Activated CD4-positive, alpha-beta T cell treated with anti-CD3 and anti-CD28 coated beads, Interleukin-2, amount 50 U/mL, for 24 hours (primary cell): ENCODE results near the gene KCNMA1.

Source experiments
- DNase-seq, 2 donors: peaks; one replicate each; pipeline ENCODE4 v3.0.0-alpha.2; 2020; ENCODE audit warnings: low read depth in 1 of 2, low spot score in 1 of 2

Gene KCNMA1

DNA sequence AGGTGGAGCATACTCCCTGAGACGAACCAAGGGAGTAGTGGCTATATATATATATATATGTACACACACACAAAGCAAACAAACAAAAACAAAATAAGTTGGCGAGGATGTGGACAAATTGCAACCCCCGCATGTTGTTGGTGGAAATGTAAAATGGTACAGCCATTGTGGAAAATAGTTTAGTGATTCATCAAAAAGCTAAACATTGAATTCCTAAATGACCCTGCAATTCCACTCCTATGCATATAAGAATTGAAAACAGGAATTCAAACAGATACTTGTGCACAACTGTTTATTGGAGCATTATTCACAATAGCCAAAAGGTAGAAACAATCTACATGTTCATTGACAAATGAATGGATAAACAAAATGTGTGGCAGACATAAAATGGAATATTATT lies 407.9 kb downstream of the KCNMA1 start:
- no peak for DNase-seq

DNA sequence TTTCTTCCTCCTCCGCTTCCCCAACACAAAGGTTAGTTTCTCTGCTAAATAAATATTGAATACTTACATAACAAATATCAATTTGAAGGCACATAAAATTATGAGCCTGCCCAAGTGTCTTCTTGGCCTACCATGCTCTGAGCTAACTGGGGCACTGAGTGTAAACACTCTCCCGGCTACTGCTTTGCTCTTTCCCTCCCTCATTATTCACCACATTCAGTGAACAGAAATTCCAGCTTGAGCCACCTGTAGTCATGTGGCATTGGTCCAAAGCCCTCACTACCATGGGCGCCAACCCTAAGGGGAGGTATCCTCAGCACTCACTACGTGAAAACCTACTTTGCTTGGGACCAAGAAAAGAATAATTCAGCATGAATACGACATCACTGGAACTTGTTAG lies 409.0 kb downstream of the KCNMA1 start:
- no peak for DNase-seq

DNA sequence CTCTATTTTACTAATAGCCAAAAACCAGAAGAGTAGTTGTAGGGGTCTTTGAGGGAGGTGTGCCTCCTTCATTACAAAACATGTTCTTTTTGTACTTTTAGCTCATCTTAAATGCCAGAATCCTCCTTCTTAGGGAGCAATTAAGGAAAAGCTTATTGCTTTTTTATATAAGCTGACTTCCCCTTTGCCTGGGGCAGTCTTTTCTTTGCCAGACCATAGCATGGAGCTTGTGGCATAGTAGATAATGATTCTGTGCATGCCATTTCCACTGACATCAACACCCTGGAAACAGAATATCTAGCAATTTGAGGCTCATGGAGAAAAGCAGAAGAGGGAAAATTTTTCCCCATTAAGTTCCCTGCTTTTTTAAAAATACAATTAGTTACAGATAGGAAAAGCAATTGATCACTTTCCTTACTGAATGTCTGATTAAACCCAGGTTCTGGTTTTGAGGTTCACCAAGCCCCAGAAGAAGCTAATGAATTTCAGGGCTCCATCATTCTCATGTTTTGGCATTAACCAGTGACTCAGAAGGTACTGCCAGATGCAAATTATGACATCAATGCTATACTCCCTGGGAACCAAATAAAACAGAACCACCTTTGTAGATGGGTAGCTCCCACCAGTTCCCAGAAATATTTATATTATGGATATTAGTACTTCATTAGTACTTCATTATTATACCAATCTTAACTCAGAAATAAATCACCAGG lies 410.6 kb downstream of the KCNMA1 start:
- no peak for DNase-seq

DNA sequence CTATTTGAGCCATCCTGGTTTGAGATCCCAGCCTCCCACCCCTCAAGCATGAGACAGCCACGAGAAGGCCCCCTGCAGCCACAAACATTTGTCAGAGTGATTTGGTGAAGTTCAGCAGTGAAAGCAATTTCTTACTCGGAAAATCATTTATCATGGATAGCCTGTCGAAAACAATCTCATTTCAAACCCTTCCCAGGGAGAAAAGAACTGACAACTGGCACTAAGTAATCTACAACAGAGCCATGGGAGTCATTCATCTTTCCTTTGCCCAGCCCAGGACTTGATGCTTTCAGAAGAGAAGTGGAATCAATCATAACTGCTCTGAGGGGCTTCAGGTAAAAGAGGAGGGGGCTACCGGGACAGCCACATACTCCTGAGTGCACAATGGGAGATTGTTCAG lies 411.2 kb downstream of the KCNMA1 start:
- no peak for DNase-seq

DNA sequence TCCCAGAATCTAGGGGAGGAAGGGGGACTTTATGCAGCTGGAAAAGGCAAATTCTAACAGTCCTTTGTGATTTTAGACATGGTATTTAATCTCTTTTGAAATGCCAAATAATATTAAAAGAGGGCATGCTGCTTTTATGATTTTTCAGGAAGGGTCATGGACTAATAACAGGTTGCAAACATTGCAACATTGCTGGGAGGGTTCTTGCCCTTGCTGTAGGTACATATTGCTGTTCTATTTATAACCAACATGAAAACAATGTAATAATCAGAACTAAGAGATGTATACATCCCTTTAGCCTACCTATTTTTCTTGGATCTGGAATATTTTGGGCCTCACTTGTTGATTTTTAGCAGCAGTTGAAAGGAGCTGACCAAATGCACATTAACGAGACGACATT lies 411.6 kb downstream of the KCNMA1 start:
- no peak for DNase-seq

DNA sequence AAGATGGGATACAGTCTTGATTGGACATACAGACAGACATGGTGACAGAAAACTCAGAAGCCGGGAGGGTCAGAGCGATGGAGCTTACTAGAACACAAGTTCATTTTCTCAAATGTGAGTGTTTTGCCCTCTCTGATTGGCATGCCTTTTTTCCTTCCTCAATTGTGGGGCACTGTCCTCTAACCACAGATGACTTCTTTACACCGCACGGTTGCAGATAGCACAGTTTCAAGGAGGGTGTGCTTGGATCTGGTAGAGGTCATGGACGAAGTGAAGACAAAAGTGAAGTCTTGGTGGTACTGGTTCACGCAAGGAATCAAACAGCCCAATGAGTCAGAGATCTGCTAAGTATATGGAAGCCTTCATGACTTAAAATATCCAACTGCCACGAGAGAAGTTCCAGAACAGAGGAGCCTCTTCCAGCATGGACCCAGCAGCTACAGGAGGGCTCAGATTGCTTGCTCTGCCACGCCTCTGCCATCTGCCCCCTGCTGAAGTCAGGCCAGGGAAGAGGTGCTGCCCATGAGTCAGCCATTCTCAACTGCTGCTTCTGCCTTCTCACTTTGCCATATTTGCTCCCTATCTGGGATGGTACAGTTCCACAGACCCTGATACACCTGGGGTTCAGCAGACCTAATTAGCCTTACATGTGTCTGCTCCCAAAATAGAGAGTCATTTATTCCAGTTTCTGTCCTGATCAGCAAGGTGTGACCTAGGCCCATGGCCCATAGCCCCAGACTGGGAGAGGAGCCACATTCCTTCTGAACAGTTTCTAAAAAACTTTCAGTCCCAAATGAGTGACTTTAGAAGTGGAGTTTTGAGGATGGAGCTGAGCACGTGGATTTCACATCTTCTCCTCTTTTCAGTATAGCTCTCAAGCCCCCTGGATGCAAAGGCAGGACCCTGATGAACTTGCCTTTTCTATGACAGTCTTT lies 413.8 kb downstream of the KCNMA1 start:
- no peak for DNase-seq

DNA sequence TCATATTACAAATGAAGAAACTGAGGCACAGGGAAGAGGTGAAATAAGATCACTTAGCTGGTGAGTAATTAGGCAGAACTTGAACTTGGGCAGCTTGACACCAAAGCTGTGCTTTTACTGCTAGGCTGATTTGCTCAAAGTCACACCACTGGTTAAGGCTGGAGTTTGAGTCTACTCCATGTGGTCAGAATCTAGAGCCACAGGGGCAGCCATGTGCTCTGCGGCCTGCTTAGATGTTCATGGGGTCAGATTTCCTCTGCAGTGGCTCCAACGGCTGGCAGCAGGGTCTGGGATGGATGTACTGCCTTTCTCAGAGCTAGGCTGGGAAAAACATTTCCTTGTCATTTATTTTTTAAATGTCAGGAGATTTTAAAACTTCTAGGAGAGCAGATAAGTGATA lies 417.5 kb downstream of the KCNMA1 start:
- no peak for DNase-seq

DNA sequence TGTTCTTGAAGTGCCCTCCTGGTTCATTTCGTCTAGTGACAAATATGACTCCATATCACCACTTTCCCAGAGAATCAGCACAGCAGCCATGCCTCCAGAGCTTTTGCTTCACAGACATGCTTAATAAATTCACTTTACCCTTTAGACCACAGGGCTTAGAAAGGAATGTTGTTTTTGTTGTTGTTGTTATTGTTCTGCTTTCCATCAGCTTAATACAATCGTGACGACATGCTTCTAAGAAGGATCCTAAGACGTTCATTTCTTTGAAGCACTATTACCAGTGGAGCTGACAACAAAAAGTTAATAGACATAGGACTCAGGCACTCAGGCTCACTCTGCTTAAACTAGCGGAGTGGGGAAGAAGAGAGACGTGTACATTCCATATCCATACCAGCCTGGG lies 418.6 kb downstream of the KCNMA1 start:
- DNase-seq = no peak

DNA sequence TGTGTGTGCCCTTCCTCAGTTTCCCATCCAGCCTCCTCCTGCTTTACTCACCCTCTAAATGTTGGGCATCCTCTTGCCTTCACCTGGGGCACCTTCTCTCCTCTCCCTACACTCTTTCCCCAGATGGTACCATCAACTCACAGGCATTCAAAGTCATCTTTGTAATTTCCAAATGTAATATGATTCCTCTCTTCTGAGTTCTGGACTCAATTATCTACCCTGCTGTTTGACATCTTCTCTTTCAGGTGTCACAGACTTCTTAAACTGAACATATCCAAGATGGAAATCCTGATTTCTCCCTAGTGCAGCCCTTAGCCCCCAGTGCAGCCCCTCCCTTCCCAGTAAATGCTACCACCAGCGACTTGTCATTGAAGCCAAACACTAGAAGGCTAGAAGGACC lies 422.8 kb downstream of the KCNMA1 start:
- DNase-seq = no peak

DNA sequence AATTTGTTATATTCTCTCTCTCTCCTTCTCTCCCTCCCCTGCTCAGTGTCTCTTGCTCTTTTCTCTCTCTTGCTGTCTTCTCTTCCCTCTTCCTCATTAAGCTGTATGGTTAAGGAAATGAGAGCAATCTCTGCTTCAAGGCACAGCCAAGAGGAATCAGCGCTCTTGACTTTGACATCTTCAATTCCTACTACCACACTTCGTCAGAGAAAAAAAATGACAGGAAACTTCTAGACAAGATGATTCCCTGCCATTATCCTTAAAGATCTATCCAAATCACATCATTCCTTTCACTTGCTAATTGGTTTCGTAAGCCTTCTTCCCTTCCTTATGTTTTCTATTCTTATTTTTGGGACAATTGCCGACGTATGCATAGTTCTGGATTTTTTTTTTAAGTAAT lies 425.0 kb downstream of the KCNMA1 start:
- DNase-seq = no peak

DNA sequence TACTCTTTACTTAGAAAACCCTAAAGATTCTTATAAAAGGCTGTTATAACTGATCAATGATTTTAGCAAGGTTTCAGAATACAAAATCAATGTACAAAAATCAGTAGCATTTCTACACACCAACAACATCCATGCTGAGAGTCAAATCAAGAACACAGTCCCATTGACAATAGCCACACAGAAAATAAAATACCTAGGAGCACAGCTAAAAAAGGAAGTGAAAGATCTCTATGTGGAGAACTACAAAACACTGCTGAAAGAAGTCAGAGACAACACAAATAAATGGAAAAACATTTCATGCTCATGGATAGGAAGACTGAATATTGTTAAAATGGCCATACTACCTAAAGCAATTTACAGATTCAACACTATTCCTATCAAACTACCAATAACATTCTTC lies 427.0 kb downstream of the KCNMA1 start:
- no peak for DNase-seq

DNA sequence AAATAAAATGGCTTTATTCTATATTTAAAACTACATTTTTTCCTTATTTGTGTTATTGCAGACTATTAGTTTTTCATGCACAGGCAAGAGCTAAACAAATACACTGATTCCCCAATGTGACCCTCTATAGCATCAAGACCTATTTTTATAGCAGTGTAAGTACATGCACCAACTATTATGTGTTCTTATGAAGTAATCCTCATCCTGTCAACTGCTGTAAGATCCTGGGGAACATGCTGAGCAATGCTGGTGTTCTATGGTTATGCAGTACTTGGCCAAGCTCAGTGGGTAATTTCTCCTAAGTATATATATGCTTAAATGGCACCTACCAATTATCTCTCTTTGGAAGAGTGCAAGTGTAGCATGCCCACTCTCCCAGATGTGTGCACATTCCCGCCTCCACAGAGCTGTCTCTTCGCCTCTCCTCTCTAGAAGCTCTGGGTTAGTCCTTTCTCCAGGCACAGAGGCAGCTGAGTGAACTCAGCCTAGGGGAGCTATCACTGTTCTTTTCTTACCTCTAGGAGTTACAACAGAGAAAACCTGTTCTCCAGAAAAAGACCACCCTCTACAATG lies 428.8 kb downstream of the KCNMA1 start:
- no peak for DNase-seq

DNA sequence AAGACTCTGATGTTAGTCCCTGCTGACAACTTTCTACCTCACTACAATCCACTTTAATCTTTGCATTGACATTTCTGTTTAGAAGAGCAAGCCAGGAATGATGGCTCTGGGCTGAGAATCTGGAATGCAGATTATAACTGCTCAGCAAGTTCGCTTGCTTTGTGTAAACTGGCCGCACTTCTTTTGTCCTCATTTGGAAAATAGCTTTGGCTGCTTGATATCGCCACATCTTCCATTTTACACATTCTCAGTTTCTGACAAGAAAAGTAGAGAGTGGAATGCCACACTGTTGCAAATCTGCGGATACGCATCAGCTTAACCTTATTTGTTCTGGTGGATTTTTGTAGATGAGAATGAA lies 429.8 kb downstream of the KCNMA1 start:
- DNase-seq = no peak

DNA sequence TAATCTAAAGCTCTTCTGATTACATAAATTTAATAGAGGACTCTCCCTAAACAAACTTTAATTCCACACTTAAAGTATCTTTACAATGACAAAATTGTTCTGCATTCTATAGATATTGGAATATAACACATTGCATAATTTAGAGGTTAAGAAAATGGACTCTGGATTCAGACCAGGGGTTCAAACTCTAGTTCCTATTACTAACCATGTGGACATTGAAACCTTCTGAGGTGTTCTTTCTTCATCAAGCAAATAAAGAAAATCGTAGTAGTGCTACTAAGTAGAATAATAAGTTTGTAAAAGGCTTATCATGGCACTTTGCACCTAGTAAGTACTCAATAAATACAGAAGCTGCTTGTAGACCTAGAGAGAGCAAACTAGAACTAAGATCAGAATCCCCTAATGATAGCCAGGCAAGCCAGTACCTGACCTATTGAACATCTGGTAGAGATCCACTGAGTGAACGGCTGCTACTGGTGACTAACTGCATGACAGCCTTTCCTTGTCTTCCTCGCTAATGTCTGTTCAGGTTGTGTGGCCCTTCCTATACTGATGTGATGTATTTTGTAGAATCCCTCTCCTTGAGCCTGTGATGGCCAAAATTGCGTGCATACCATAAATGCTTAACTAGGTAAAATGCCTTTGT lies 430.3 kb downstream of the KCNMA1 start:
- DNase-seq = no peak

DNA sequence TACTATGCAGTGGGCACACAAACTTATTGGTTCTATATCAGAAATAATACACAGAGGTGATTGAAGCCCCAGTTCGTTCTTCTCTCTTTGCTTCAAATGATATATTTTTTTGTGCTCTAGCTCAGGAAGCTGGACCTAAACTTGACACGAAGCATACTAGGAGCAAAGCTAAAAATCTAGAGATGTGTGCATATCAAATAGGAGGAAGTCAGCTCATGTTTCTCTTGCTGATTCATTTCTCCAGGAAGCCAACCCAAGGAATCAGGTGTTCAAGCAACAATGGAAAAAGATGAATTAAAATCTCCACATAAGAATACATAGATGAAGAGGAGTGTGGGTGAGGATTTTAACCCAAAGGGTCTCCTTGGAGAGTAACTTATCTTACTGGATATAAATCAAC lies 432.5 kb downstream of the KCNMA1 start:
- DNase-seq = no peak

DNA sequence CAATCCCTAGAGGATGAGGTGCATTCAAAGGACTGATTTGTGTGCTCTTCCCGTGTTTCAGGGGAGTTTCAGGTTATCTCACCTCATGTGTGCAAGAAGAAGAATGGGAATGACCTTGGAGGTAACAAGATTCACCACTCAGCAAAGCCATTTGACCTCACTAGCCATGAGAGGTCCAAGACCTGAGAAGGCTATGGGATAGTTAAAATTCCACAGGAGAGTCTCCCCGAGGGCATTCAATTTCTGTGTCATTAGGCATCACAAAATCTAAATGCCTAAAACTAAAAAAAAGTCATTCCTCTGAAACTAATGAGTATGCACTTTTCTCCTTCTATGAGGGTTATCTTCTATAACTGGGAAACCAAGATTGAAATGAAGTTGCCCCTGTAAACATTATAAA lies 433.4 kb downstream of the KCNMA1 start:
- no peak for DNase-seq

DNA sequence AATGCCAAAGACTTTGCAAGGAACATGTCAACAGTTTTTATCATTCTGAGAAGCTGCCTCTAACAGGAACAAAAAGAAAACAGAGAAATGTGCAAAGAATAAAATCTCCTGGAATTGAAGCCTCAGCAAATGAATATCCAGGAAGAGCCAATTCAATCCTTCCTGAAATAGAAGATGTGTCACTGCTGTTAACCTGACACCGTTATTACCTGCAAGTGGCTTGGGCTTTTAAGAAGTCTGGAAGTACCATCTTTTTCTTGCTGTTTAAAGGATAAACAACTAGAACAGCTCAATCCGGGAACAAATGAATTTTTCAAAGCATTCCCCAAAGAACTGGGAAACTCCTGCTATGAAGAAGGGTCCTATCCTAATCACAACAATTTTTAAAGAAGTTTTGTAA lies 434.8 kb downstream of the KCNMA1 start:
- no peak for DNase-seq

DNA sequence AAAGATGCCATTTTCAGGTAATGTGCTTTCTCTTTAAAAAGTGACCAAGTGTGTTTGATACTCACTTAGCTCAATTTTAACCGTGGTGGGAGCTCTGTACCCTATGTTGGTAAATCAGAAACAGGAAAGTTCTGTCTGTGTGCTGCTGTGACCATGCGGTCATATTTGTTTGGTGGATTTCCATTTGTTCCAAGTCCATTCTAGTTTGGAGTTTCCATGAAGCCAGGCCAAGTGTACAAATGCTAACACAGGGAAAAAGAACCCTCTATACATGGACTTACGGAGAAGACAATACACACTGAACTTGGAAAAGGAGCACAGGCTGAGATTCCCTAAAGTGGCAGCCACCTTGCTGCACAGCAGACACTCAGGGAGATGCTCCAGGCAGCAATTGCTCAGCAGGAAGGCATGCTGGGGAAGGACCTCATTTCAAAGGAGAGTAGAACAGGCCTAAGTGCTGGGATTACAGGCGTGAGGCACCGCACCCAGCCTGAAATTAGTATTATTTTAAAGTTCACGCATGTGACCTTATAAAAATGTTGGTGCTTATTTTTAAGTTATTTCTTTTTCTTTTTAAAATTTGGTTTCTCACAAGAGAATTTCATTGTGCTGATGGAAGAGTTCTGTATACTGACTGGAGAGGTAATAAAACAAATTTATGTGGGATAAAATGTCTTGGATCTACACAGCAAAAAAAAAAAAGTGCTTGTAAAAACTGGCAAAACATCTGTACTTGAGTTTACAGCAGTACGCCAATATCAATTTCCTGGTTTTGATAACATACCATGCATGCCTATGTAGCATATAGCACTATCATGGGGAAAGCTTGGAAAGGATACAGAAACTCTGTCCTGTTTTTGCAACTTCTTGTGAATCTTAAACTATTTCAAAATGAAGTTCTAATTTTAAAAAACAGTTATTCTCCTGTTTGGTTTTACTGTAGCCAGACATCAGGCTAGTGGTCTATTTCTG lies 436.2 kb downstream of the KCNMA1 start:
- no peak for DNase-seq

DNA sequence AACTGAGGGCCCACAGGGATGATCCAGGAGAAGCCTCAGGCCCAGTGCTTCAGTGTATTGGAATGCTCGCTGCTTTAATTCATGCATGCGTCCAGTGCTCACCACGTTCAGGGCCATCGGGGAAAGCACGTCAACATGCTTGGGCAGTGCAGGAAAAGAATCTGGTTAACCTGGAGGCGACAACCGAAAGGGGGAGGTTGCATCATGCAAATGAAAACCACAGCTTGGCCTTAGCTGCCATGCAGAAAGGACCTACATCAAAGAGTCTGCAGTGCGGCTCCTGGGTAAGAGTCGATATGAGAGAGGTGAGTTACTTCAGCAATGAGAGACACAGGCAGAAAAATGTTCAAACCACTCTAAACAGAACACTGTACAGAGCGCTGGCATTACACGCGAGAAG lies 440.1 kb downstream of the KCNMA1 start:
- DNase-seq = no peak

DNA sequence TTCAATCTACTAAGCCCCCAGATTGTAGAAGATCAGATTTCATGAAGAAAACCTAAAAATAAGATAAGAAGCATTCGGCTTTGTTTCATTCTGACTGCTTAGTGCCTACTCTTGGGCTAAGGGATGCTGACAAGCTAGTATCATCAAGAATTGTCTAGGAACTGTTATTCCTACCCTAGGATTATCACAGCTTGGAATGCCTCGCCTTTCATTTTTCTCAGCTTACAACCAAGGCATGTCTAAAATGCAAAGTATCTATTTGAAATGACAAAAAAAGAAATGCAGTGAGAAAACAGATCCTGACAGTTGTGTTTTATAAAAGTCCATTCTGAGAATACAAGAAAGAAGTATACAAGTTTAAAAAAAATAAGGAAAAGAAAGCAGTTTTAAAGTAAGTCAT lies 441.0 kb downstream of the KCNMA1 start:
- no peak for DNase-seq

DNA sequence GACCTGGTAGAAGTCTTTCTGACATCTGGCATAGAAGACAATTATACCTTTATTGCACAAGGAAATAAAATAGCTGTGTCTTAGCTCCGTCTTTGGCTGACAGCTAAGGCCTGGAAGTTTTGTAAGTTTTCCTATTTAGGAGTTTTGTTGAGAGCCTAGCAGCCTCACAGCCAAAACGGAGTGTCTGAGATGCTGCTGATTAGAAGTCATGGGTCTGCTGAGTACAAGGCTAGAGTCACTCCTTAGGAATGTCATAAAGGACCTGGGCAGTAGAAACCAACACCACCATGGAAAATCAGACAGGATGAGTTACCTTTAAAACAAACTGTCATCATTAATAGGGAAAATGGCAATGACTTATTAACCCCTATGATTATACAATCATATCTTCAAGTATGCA lies 442.5 kb downstream of the KCNMA1 start:
- no peak for DNase-seq
